Measurements from ENCODE around the gene FCHSD2. TPM values are rescaled to one million over a fixed set of nuclear protein-coding genes. Genes with fewer than 3 reads are reported as not detected.

Gene FCHSD2
- total and polyA plus RNA-seq, 2 donors from 2014 or later = 8.0 to 58.7 TPM

GRCh38 chr11:72834905-72835304, 307.2 kb downstream of the FCHSD2 start:
- no peak for FAIRE-seq
- intact Hi-C loops (cut with DNase I) = loop anchor here (5.0 kb wide), 1 partner anchor 342 kb away; no protein-coding TSS in a partner anchor
- H3K36me3 ChIP-seq (ENCODE audit: control insufficient read depth in 2 of 3, insufficient read depth in 3 of 3, low read length in 3 of 3) = peaks cover 0 to 9% (median 4%) of the 10 kb centered on the region in 3 donors

GRCh38 chr11:72833811-72834493, 308.2 kb downstream of the FCHSD2 start:
- no peak for TF ChIP-seq CTCF (IDR thresholded peaks at IDR 0.05; ENCODE audit: borderline replicate concordance, extremely low read depth, insufficient read depth)
- H3K36me3 ChIP-seq (ENCODE audit: control insufficient read depth in 2 of 3, insufficient read depth in 3 of 3, low read length in 3 of 3) = peaks cover 0 to 4% (median 2%) of the 10 kb centered on the region in 3 donors
- H3K9me3 ChIP-seq (ENCODE audit: control insufficient read depth in 2 of 3, insufficient read depth in 1 of 3, low read length in 3 of 3) = no peaks in the 10 kb centered on the region
- H3K4me1 ChIP-seq (ENCODE audit: control insufficient read depth in 2 of 3, insufficient read depth in 2 of 3, low read depth in 1 of 3, low read length in 3 of 3) = peaks cover 0 to 17% (median 0%) of the 10 kb centered on the region in 3 donors
- no peak overlapping the region for H3K4me3 ChIP-seq (ENCODE audit: low read length in 3 of 3)
- peak overlapping the region; percentile 2 to 23 for H3K27ac ChIP-seq (ENCODE audit: low read depth in 2 of 2, low read length in 2 of 2)
- DNase-seq (peak in 3 of 5 donors; percentile 23 to 91 (median 69)), FAIRE-seq (no peak)
- H3K9ac ChIP-seq (ENCODE audit: low read length in 3 of 3) = no peak overlapping the region
- H3K27me3 ChIP-seq (ENCODE audit: control insufficient read depth, insufficient read depth, low read length) = no peaks in the 10 kb centered on the region
- intact Hi-C loops (cut with DNase I) = loop anchor here (5.0 kb wide), 1 partner anchor 343 kb away; no protein-coding TSS in a partner anchor

More at GRCh38 chr11:72834905-72835304, 307.2 kb downstream of the FCHSD2 start:
- Histone ChIP-seq H3K27me3 (ENCODE audit: control insufficient read depth, insufficient read depth, low read length) (no peaks in the 10 kb centered on the region), H3K27ac (ENCODE audit: low read depth in 2 of 2, low read length in 2 of 2) (peak overlapping the region; percentile 71 to 94), H3K4me3 (ENCODE audit: low read length in 3 of 3) (peak overlapping the region in 1 of 3 donors; percentile 14), H3K4me1 (ENCODE audit: control insufficient read depth in 2 of 3, insufficient read depth in 2 of 3, low read depth in 1 of 3, low read length in 3 of 3) (peaks cover 0 to 17% (median 0%) of the 10 kb centered on the region in 3 donors), H3K9ac (ENCODE audit: low read length in 3 of 3) (peak overlapping the region in 1 of 3 donors; percentile 4), H3K9me3 (ENCODE audit: control insufficient read depth in 2 of 3, insufficient read depth in 1 of 3, low read length in 3 of 3) (no peaks in the 10 kb centered on the region)
- no peak for DNase-seq
- no peak for TF ChIP-seq CTCF (IDR thresholded peaks at IDR 0.05; ENCODE audit: borderline replicate concordance, extremely low read depth, insufficient read depth)

- Histone ChIP-seq H3K36me3 (ENCODE audit: control insufficient read depth in 2 of 3, insufficient read depth in 3 of 3, low read length in 3 of 3) (peaks cover 0 to 4% (median 2%) of the 10 kb centered on the region in 3 donors), H3K9me3 (ENCODE audit: control insufficient read depth in 2 of 3, insufficient read depth in 1 of 3, low read length in 3 of 3) (no peaks in the 10 kb centered on the region), H3K27ac (ENCODE audit: low read depth in 2 of 2, low read length in 2 of 2) (peak overlapping the region; percentile 14 to 76), H3K27me3 (ENCODE audit: control insufficient read depth, insufficient read depth, low read length) (no peaks in the 10 kb centered on the region), H3K4me3 (ENCODE audit: low read length in 3 of 3) (no peak overlapping the region), H3K4me1 (ENCODE audit: control insufficient read depth in 2 of 3, insufficient read depth in 2 of 3, low read depth in 1 of 3, low read length in 3 of 3) (peaks cover 0 to 17% (median 0%) of the 10 kb centered on the region in 3 donors), H3K9ac (ENCODE audit: low read length in 3 of 3) (peak overlapping the region in 1 of 3 donors; percentile 35)
- TF ChIP-seq CTCF (IDR thresholded peaks at IDR 0.05; ENCODE audit: borderline replicate concordance, extremely low read depth, insufficient read depth) = no peak
- peak in 1 of 5 donors; percentile 8 for DNase-seq
- intact Hi-C loops (cut with DNase I) = loop anchor here (5.0 kb wide), 1 partner anchor 344 kb away; no protein-coding TSS in a partner anchor
- no peak for FAIRE-seq
Measured at GRCh38 chr11:72833083-72833733, 308.9 kb downstream of the FCHSD2 start.

Data from kidney (tissue), 14 donors.